ENCODE data around the gene PRRC2B. TPM values are rescaled to one million over a fixed set of nuclear protein-coding genes. Genes with fewer than 3 reads are reported as not detected.

PRRC2B gene
- total and polyA plus RNA-seq, 2 of the 13 experiments (the other 11 are each of a cell fraction or from before 2014, with no cell fraction given) = 20.8 to 37.4 TPM

GRCh38 chr9:131530920-131531832, 137.3 kb downstream of the PRRC2B start, which contains the start of gene UCK1 (continued):
- TF ChIP-seq UBTF (CRISPR knock-in tag; IDR thresholded peaks at IDR 0.05) (peak; percentile 30; the same call in 1 of the 2 replicates), SIX4 (CRISPR knock-in tag; IDR thresholded peaks at IDR 0.05) (peak; percentile 88; the same call in 1 of the 2 replicates), ZNF121 (CRISPR knock-in tag; IDR thresholded peaks at IDR 0.05) (no peak), YEATS2 (CRISPR knock-in tag; IDR thresholded peaks at IDR 0.05; ENCODE audit: borderline replicate concordance) (no peak; the same call in 1 of the 2 replicates), ZNF598 (CRISPR knock-in tag; IDR thresholded peaks at IDR 0.05; ENCODE audit: borderline replicate concordance) (peak; percentile 27; the same call in 1 of the 2 replicates), BRD4 (CRISPR knock-in tag; IDR thresholded peaks at IDR 0.05) (0 out of 2 replicates have a peak, but pooled peaks have one; percentile 32), ZNF687 (CRISPR knock-in tag; IDR thresholded peaks at IDR 0.05) (peak; percentile 55; the same call in 1 of the 2 replicates), ZEB1 (IDR thresholded peaks at IDR 0.05; ENCODE audit: insufficient replicate concordance, low read depth) (no peak), STAT6 (CRISPR knock-in tag; IDR thresholded peaks at IDR 0.05; ENCODE audit: borderline replicate concordance) (no peak), MEIS2 (CRISPR knock-in tag; IDR thresholded peaks at IDR 0.05) (0 out of 2 replicates have a peak, but pooled peaks have one; percentile 10), ZNF747 (CRISPR knock-in tag; IDR thresholded peaks at IDR 0.05; ENCODE audit: borderline replicate concordance) (0 out of 2 replicates have a peak, but pooled peaks have one; percentile 36), ZNF547 (CRISPR knock-in tag; IDR thresholded peaks at IDR 0.05) (no peak), YY1 (IDR thresholded peaks at IDR 0.05; ENCODE audit: insufficient read depth, insufficient replicate concordance, low read depth, low read length) (peak; percentile 74), ZNF563 (CRISPR knock-in tag; IDR thresholded peaks at IDR 0.05) (0 out of 2 replicates have a peak, but pooled peaks have one; percentile 43), KDM6A (CRISPR knock-in tag; IDR thresholded peaks at IDR 0.05; ENCODE audit: low read depth) (no peak), GATAD2A (CRISPR knock-in tag; IDR thresholded peaks at IDR 0.05) (no peak), ZNF44 (CRISPR knock-in tag; IDR thresholded peaks at IDR 0.05) (no peak), HES4 (CRISPR knock-in tag; IDR thresholded peaks at IDR 0.05; ENCODE audit: borderline replicate concordance) (peak; percentile 66; the same call in 1 of the 2 replicates), ZBTB21 (CRISPR knock-in tag; IDR thresholded peaks at IDR 0.05) (no peak), SP4 (CRISPR knock-in tag; IDR thresholded peaks at IDR 0.05) (peak; percentile 22; the same call in 1 of the 2 replicates)
